ENCODE measurements around the gene POMT2.

Gene POMT2

GRCh38 chr14:77343662-77344061, 23.0 kb upstream of the POMT2 start:
- no peak for TF ChIP-seq CTCF (IDR thresholded peaks at IDR 0.05)
- Histone ChIP-seq H3K4me1 (ENCODE audit: control insufficient read depth in 1 of 2, insufficient read depth in 1 of 2, low read depth in 1 of 2, low read length in 1 of 2) (peaks cover 4 to 6% of the 10 kb centered on the region in 2 experiments), H3K27ac (no peak overlapping the region), H3K9me3 (no peaks in the 10 kb centered on the region), H3K27me3 (no peaks in the 10 kb centered on the region), H3K4me3 (ENCODE audit: low read depth in 1 of 2, low read length in 1 of 2) (no peak overlapping the region), H3K36me3 (peaks cover 59% of the 10 kb centered on the region)

GRCh38 chr14:77342726-77343397, 22.2 kb upstream of the POMT2 start:
- H3K36me3 ChIP-seq, result peaks cover 59% of the 10 kb centered on the region
- no peaks in the 10 kb centered on the region for H3K9me3 ChIP-seq
- no peaks in the 10 kb centered on the region for H3K27me3 ChIP-seq
- H3K4me1 ChIP-seq (ENCODE audit: control insufficient read depth in 1 of 2, insufficient read depth in 1 of 2, low read depth in 1 of 2, low read length in 1 of 2), result peaks cover 4 to 5% of the 10 kb centered on the region in 2 experiments
- H3K27ac ChIP-seq, result no peak overlapping the region
- no peak overlapping the region for H3K4me3 ChIP-seq (ENCODE audit: low read depth in 1 of 2, low read length in 1 of 2)
- TF ChIP-seq CTCF (IDR thresholded peaks at IDR 0.05), result no peak

- no peak overlapping the region for H3K27ac ChIP-seq
- no peak overlapping the region for H3K4me3 ChIP-seq (ENCODE audit: low read depth in 1 of 2, low read length in 1 of 2)
- no peaks in the 10 kb centered on the region for H3K4me1 ChIP-seq (ENCODE audit: control insufficient read depth in 1 of 2, insufficient read depth in 1 of 2, low read depth in 1 of 2, low read length in 1 of 2)
- no peaks in the 10 kb centered on the region for H3K9me3 ChIP-seq
- peaks cover 56% of the 10 kb centered on the region for H3K36me3 ChIP-seq
- H3K27me3 ChIP-seq, result no peaks in the 10 kb centered on the region
- TF ChIP-seq CTCF (IDR thresholded peaks at IDR 0.05), result no peak
These were observed 19.7 kb upstream of the POMT2 start for GRCh38 chr14:77340389-77340788.

GRCh38 chr14:77339407-77339806, 18.7 kb upstream of the POMT2 start:
- TF ChIP-seq CTCF (IDR thresholded peaks at IDR 0.05), result no peak
- H3K4me1 ChIP-seq (ENCODE audit: control insufficient read depth in 1 of 2, insufficient read depth in 1 of 2, low read depth in 1 of 2, low read length in 1 of 2), result no peaks in the 10 kb centered on the region
- H3K27me3 ChIP-seq, result no peaks in the 10 kb centered on the region
- H3K9me3 ChIP-seq, result no peaks in the 10 kb centered on the region
- no peak overlapping the region for H3K4me3 ChIP-seq (ENCODE audit: low read depth in 1 of 2, low read length in 1 of 2)
- H3K27ac ChIP-seq, result no peak overlapping the region
- peaks cover 53% of the 10 kb centered on the region for H3K36me3 ChIP-seq

- no peaks in the 10 kb centered on the region for H3K9me3 ChIP-seq
- no peak overlapping the region for H3K4me3 ChIP-seq (ENCODE audit: low read depth in 1 of 2, low read length in 1 of 2)
- peaks cover 44% of the 10 kb centered on the region for H3K36me3 ChIP-seq
- H3K4me1 ChIP-seq (ENCODE audit: control insufficient read depth in 1 of 2, insufficient read depth in 1 of 2, low read depth in 1 of 2, low read length in 1 of 2), result no peaks in the 10 kb centered on the region
- H3K27me3 ChIP-seq, result no peaks in the 10 kb centered on the region
- no peak overlapping the region for H3K27ac ChIP-seq
- no peak for TF ChIP-seq CTCF (IDR thresholded peaks at IDR 0.05)
These were observed 17.6 kb upstream of the POMT2 start for GRCh38 chr14:77338302-77338701.
